B cell (primary cell): ENCODE results near the gene TSC22D4. TPM values are rescaled to one million over a fixed set of nuclear protein-coding genes. Genes with fewer than 3 reads are reported as not detected.
A peak's percentile ranks its signal among the peaks of the same experiment; 100 is the strongest.

Source experiments
- ATAC-seq: fragments of 200-7000 bp; cut with Tn5 transposase; one replicate; pipeline ENCODE4 v1.10.0; 2021; ENCODE audit warnings: low read depth, mild to moderate bottlenecking, moderate number of reproducible peaks, moderate library complexity
- CTCF ChIA-PET: fragments of 350-600 bp; sonication (Branson Sonifier 250); formaldehyde crosslinking; loops from one replicate; lab custom pipeline; 2021; ENCODE audit warnings: antibody characterized with exemption, inconsistent platforms; lab: Charles Lee
- POLR2A ChIA-PET: fragments of 350-600 bp; sonication (Branson Sonifier 250); formaldehyde crosslinking; loops from one replicate; lab custom pipeline; 2021; ENCODE audit warnings: antibody characterized with exemption; lab: Charles Lee
- DNase-seq: peaks from one replicate; pipeline ENCODE4 v3.0.0; 2013
- H2AFZ ChIP-seq: 2 replicates; pipeline ENCODE4 v1.6.1; 2012; ENCODE audit warnings: mild to moderate bottlenecking, low read depth, low read length; ENCODE audit not compliant: insufficient read depth, poor library complexity, severe bottlenecking
- H3K27ac ChIP-seq, 2 donors: 1 replicate in 1 of 2; 2 replicates in 1 of 2; pipeline ENCODE4 v1.5.1; 2012 to 2013; ENCODE audit warnings: low read length in 2 of 2, mild to moderate bottlenecking in 2 of 2, moderate library complexity in 1 of 2
- H3K27me3 ChIP-seq, 4 experiments: fragments of 200-600 bp in 1 of 4; sonication (generic) in 1 of 4; replicated peaks in 1 of 4; 1 replicate in 2 of 4; 2 replicates in 2 of 4; pipeline versions ENCODE4 v1.6.1 to v1.7.0; 2013 to 2016; ENCODE audit warnings: low read length in 3 of 4, mild to moderate bottlenecking in 2 of 4, mixed read lengths in 1 of 4, moderate library complexity in 1 of 4; ENCODE audit not compliant: insufficient read depth in 4 of 4, control insufficient read depth in 3 of 4; ENCODE audit errors: control extremely low read depth in 1 of 4
- H3K36me3 ChIP-seq, 2 experiments: replicated peaks in 1 of 2; 1 replicate in 1 of 2; 2 replicates in 1 of 2; pipeline versions ENCODE4 v1.6.1 to v1.7.1; 2013; ENCODE audit warnings: low read length in 1 of 2; ENCODE audit not compliant: insufficient read depth in 2 of 2, control insufficient read depth in 1 of 2; ENCODE audit errors: control extremely low read depth in 1 of 2, extremely low read depth in 1 of 2
- H3K4me1 ChIP-seq, 2 donors: fragments of 200-600 bp in 1 of 2; sonication (generic) in 1 of 2; 1 replicate in 1 of 2; 2 replicates in 1 of 2; pipeline versions ENCODE4 v1.5.1 to v1.6.1; 2013 to 2017; ENCODE audit warnings: low read length in 2 of 2; ENCODE audit not compliant: control insufficient read depth in 2 of 2, insufficient read depth in 2 of 2
- H3K4me2 ChIP-seq: replicated peaks from 2 replicates; pipeline ENCODE3; 2012; ENCODE audit warnings: mild to moderate bottlenecking, low read depth, low read length; ENCODE audit not compliant: poor library complexity, severe bottlenecking
- H3K4me3 ChIP-seq, 5 experiments: fragments of 200-600 bp in 1 of 5; sonication (generic) in 1 of 5; 1 replicate in 3 of 5; 2 replicates in 2 of 5; pipeline versions ENCODE4 v1.5.1 to v1.7.0; 2011 to 2016; ENCODE audit warnings: low read length in 4 of 5, mild to moderate bottlenecking in 4 of 5, low read depth in 2 of 5, control low read depth in 1 of 5, moderate library complexity in 1 of 5; ENCODE audit not compliant: insufficient read depth in 1 of 5; ENCODE audit errors: control extremely low read depth in 1 of 5, extremely low read depth in 1 of 5
- H3K79me2 ChIP-seq: fragments of 200-600 bp; sonication (generic); one replicate; pipeline ENCODE4 v1.6.0; 2016; ENCODE audit warnings: low read length; ENCODE audit not compliant: control insufficient read depth, insufficient read depth
- H3K9ac ChIP-seq: fragments of 200-600 bp; sonication (generic); 2 replicates; pipeline ENCODE4 v1.6.1; 2017; ENCODE audit warnings: mild to moderate bottlenecking, low read length, moderate library complexity
- H3K9me3 ChIP-seq, 3 donors: one replicate each; pipeline versions ENCODE4 v1.6.1 to v1.7.1; 2013; ENCODE audit warnings: low read length in 2 of 3; ENCODE audit not compliant: control insufficient read depth in 2 of 3, insufficient read depth in 1 of 3; ENCODE audit errors: control extremely low read depth in 1 of 3
- H4K20me1 ChIP-seq: 2 replicates; pipeline ENCODE4 v1.6.0; 2012; ENCODE audit warnings: mild to moderate bottlenecking, low read length; ENCODE audit not compliant: insufficient read depth, control insufficient read depth, poor library complexity, severe bottlenecking
- H3K27ac Mint-ChIP-seq: one replicate; pipeline ENCODE4 v1.8.0; 2021; ENCODE audit warnings: mixed read lengths
- H3K27me3 Mint-ChIP-seq: one replicate; pipeline ENCODE4 v1.8.0; 2021; ENCODE audit warnings: mixed read lengths
- H3K4me1 Mint-ChIP-seq: one replicate; pipeline ENCODE4 v1.8.0; 2021; ENCODE audit warnings: mixed read lengths
- H3K4me3 Mint-ChIP-seq: one replicate; pipeline ENCODE4 v1.8.0; 2021; ENCODE audit warnings: mixed read lengths
- H3K9me3 Mint-ChIP-seq: one replicate; pipeline ENCODE4 v1.8.0; 2022; ENCODE audit warnings: mixed read lengths; ENCODE audit not compliant: insufficient read depth
- EZH2 ChIP-seq: IDR thresholded peaks from 2 replicates; pipeline ENCODE4 v1.6.1; 2012; ENCODE audit warnings: borderline replicate concordance, low read depth, mild to moderate bottlenecking, moderate library complexity, low read length; ENCODE audit not compliant: insufficient read depth, poor library complexity, severe bottlenecking
- WGBS: methylation state at CpG from one replicate; pipeline ENCODE4 v1.1.5; 2013; ENCODE audit warnings: missing lambda C conversion rate; ENCODE audit not compliant: insufficient coverage; 5-methylcytosine and 5-hydroxymethylcytosine counted together
- intact Hi-C: fragments of 100-400 bp; cut with micrococcal nuclease; formaldehyde crosslinking; loops from one replicate; pipeline ENCODE4 v1.10.0; 2022
- polyA plus RNA-seq: library from polyadenylated mRNA; depleted of rRNA; stranded (reverse); fragments of >200 nt; gene quantifications from 2 replicates; pipeline ENCODE4 v1.2.3, GENCODE V29; 2012
- total RNA-seq, 2 donors: library from RNA; stranded (reverse); fragments of 120-200 nt in 1 of 2; gene quantifications; 1 replicate in 1 of 2; 2 replicates in 1 of 2; pipeline versions ENCODE4 v1.2.3 to v1.2.4, GENCODE V29; 2013 to 2022
- TF ChIP-seq, protein P1 (sequence below): fragments of 200-600 bp; IDR thresholded peaks from one replicate; pipeline ENCODE4 v1.8.0; 2022; ENCODE audit warnings: antibody characterized with exemption, mild to moderate bottlenecking

The TSC22D4 gene
- total and polyA plus RNA-seq, 2 donors (not counting 1 experiment from before 2014, with no cell fraction given), result 80.2 to 92.8 TPM

- H3K4me1 Mint-ChIP-seq, result peaks cover 11% of the 10 kb centered on the region
- ChIA-PET CTCF (no interaction called here), POLR2A (no interaction called here)
- Histone ChIP-seq H3K27me3 (peaks cover 0 to 41% (median 9%) of the 10 kb centered on the region in 4 experiments), H3K36me3 (no peaks in the 10 kb centered on the region), H2AFZ (no peak overlapping the region), H3K27ac (no peak overlapping the region), H3K4me2 (no peak overlapping the region), H3K9ac (no peak overlapping the region), H3K79me2 (no peaks in the 10 kb centered on the region), H3K4me3 (no peak overlapping the region), H4K20me1 (no peaks in the 10 kb centered on the region), H3K4me1 (peaks cover 7 to 13% of the 10 kb centered on the region in 2 donors), H3K9me3 (no peaks in the 10 kb centered on the region)
- no peak overlapping the region for H3K4me3 Mint-ChIP-seq
- H3K27ac Mint-ChIP-seq, result no peak overlapping the region
- TF ChIP-seq, protein P1, sequence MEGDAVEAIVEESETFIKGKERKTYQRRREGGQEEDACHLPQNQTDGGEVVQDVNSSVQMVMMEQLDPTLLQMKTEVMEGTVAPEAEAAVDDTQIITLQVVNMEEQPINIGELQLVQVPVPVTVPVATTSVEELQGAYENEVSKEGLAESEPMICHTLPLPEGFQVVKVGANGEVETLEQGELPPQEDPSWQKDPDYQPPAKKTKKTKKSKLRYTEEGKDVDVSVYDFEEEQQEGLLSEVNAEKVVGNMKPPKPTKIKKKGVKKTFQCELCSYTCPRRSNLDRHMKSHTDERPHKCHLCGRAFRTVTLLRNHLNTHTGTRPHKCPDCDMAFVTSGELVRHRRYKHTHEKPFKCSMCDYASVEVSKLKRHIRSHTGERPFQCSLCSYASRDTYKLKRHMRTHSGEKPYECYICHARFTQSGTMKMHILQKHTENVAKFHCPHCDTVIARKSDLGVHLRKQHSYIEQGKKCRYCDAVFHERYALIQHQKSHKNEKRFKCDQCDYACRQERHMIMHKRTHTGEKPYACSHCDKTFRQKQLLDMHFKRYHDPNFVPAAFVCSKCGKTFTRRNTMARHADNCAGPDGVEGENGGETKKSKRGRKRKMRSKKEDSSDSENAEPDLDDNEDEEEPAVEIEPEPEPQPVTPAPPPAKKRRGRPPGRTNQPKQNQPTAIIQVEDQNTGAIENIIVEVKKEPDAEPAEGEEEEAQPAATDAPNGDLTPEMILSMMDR, result no peak
- TF ChIP-seq EZH2, result no peak
- ATAC-seq, result no peak
- no peaks in the 10 kb centered on the region for H3K9me3 Mint-ChIP-seq
- intact Hi-C loops, result no loop called here
- peaks cover 34% of the 10 kb centered on the region for H3K27me3 Mint-ChIP-seq
- DNase-seq, result no peak
- WGBS, result 98% methylated on average over 5 of the region's 5 CpGs
Observed at GRCh38 chr7:100491192-100491578, 12.2 kb upstream of the TSC22D4 start.

DNA sequence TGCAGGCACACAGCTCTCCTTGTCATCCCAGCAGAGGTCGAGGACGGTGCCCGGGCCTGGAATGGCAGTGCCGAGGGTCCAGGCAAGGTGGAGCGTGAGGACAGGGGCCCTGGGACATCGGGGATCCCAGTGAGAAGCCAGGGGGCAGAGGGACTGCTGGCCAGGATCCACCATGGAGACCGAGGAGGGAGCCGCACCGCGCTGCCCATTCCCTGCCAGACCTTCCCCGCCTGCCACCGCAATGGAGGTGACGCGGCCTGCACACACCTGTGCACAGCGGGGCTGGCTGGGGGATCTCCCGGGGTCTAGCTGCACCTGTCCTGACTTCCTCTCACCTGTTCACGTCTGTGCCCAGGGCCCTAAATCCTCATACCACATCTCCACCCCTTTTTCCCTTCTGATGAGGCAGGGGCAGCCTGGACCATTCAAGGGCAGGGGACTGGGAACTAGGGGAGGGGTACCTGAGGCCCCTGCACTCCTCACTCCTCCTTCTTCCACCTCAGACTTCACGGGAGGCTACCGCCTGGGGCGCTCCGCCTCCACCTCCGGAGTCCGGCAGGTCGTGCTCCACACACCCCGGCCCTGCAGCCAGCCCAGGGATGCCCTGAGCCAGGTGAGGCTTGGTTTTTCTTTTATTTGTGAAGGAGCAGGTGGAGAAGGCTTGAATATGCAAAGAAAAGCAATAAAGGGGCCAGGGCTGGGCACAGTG is 11.6 kb upstream of the TSC22D4 start:
- Histone ChIP-seq H2AFZ (no peak overlapping the region), H3K4me3 (no peak overlapping the region), H4K20me1 (no peaks in the 10 kb centered on the region), H3K4me2 (no peak overlapping the region), H3K36me3 (no peaks in the 10 kb centered on the region), H3K27ac (no peak overlapping the region), H3K9ac (no peak overlapping the region), H3K79me2 (no peaks in the 10 kb centered on the region), H3K27me3 (peaks cover 0 to 41% (median 9%) of the 10 kb centered on the region in 4 experiments), H3K4me1 (peaks cover 7 to 13% of the 10 kb centered on the region in 2 donors), H3K9me3 (no peaks in the 10 kb centered on the region)
- no peak overlapping the region for H3K27ac Mint-ChIP-seq
- intact Hi-C loops, result no loop called here
- H3K27me3 Mint-ChIP-seq, result peaks cover 35% of the 10 kb centered on the region
- H3K4me3 Mint-ChIP-seq, result no peak overlapping the region
- peak; percentile 13 for DNase-seq
- peaks cover 11% of the 10 kb centered on the region for H3K4me1 Mint-ChIP-seq
- ATAC-seq, result no peak
- no peaks in the 10 kb centered on the region for H3K9me3 Mint-ChIP-seq
- CTCF ChIA-PET, result no interaction called here
- WGBS, result 93% methylated on average over 20 of the region's 25 CpGs
- POLR2A ChIA-PET, result no interaction called here
- TF ChIP-seq, protein P1, result no peak
- TF ChIP-seq EZH2, result no peak
